AML-193 (cell line): ENCODE data around the gene TTLL12.
A peak's percentile ranks its signal among the peaks of the same experiment; 100 is the strongest.

Experiments used
- DNase-seq, 2 experiments: peaks; one replicate each; lab custom pipeline; 2025; lab: John Stamatoyannopoulos, UW

The TTLL12 gene

GRCh38 chr22:43186272-43187170 lies at the start of gene TTLL12:
TTLL12 (minus strand) TSS chr22:43187134; CDS start chr22:43187069, 65 bp downstream.
- peak in 1 of 2 experiments; percentile 19 for DNase-seq

GRCh38 chr22:43235445-43236409 lies 48.8 kb upstream of the TTLL12 start:
- no peak for DNase-seq

DNA sequence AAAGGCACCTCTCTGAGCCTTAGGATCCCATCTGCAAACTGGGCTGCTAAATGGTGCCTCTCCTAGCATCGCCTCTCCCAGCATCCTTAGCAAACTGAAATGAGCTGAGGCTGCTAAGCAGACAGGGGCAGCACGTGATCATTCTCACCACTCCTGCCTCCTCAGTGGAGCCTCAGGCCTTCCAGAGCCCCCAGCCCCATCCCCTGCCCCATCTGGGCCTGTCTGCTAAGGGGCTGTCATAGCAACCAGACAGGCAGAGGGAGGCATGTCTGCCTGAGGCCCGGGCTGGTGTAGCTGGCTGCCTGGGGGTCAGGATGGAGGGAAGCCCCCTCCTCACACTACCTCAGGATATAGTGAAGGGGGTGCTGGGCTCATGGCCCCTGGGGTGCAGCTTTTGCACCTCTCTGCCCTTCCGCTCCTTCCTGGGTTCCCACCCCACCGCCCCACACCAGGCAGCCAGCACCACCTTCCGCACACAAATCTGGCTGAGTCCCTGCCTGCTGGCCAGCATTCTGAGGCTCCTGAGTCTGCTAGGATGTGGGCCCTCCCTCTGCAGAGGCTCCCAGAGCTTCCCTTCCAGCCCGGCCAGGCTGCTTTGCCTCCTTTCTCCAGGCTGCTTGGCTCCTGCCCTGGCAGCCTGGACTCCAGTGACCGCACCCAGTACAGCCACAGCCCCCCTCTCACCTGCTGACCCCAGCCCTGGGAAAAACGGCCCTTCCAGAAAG lies 47.5 kb upstream of the TTLL12 start:
- no peak for DNase-seq

DNA sequence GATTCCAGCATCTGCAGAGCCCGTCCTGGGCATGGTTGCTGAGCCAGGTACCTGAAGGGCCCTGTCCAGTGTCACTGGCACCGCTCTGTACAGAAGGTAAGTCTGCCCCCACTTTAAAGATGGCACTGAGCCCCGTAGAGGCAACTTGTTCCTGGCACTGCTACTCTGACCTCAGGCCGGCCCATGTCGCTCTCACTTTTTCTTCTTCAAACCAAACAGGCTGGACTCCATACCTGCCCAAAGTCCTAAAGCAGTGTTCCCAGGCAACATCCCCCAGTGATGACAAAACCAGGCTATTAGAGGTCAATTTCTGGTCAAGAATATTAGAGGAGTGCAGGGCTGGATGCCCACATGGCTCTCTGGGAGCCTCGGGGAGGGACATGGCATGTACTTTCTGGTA lies 46.6 kb upstream of the TTLL12 start:
- no peak for DNase-seq

- DNase-seq: no peak
These were observed 45.5 kb upstream of the TTLL12 start for GRCh38 chr22:43232445-43232844.

GRCh38 chr22:43231724-43232034 lies 44.7 kb upstream of the TTLL12 start:
- no peak for DNase-seq

- peak; percentile 8 to 12 for DNase-seq
These were observed 44.2 kb upstream of the TTLL12 start for GRCh38 chr22:43230971-43231723.

DNA sequence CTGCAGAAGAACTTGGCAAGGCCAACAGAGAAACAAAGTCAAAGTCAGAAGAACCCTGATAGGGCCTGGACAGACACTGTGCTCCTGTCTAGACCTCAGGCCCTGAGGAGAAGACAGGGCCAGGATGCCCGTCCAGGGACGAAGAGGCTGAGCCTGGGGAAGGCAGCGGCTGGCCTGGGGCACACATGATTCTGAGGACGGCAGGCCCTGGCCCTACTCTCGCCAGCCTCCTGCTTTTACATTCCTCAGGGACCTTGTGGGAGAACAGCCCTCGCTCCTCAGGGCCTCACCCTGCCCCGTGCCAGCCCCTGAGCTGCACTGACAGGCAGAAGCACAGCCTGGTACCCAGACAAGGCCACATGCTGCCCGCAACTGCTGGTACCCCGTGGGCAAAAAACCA lies 43.6 kb upstream of the TTLL12 start:
- no peak for DNase-seq

GRCh38 chr22:43228863-43229262 lies 41.9 kb upstream of the TTLL12 start:
- no peak for DNase-seq

- DNase-seq: peak in 1 of 2 experiments; percentile 1
These were observed 41.4 kb upstream of the TTLL12 start for GRCh38 chr22:43228330-43228729.

DNA sequence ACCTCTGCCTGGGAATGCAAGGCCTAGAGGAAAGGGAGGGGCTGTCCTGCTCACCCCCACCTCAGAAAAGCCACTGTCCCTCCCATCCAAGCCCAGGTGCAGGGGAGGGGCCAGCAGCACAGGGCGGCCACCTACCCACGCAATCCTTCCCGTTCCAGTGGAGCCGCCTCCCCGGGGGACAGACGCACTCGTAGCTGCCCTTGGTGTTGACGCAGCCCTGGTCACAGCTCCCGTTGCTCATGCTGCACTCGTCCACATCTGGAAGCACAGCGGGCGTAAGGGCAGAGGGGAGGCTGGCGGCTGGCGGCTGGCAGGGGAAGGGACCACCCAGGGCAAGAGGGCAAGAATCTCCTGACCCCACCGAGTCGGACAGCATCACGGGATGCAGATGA lies 40.3 kb upstream of the TTLL12 start:
- no peak for DNase-seq

- no peak for DNase-seq
These were observed 39.7 kb upstream of the TTLL12 start for GRCh38 chr22:43226377-43227238.

DNA sequence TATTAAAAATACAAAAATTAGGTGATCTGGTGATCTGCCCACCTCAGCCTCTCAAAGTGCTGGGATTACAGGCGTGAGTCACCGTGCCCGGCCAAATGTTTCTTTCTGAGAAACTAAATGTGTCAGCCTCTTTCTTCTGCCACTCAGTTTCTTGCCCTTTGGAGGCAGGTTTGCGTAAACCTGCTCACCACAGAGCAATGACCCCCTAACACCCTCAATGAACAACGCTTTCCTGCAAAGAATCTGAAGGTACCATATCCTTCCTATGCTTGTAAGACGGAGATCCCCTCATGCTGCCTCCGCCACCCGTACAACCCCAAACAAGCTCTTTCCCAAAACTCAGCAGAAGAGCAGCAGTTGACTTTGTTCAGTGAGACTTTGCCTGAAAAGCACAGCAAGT lies 38.7 kb upstream of the TTLL12 start:
- DNase-seq: no peak

DNA sequence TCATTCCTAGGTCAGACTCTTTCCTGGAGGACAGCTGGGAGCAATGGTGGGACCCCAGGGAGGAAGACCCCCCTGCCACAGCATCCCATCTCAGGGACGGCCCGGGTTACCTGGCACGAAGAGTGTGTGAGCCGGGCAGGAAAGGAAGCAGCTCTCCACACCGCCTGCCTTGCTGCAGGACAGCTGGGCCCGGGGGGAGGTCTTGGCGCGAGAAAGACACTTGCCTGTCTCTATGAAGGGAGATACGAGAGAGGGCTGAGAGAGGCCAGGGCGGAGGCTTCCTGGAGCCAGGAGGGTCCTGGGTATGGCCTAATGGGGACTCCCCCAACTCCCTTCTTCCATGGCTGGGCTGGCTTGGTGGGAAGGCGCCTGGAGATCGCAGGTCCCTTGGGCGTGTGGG lies 36.1 kb upstream of the TTLL12 start:
- DNase-seq: no peak

DNA sequence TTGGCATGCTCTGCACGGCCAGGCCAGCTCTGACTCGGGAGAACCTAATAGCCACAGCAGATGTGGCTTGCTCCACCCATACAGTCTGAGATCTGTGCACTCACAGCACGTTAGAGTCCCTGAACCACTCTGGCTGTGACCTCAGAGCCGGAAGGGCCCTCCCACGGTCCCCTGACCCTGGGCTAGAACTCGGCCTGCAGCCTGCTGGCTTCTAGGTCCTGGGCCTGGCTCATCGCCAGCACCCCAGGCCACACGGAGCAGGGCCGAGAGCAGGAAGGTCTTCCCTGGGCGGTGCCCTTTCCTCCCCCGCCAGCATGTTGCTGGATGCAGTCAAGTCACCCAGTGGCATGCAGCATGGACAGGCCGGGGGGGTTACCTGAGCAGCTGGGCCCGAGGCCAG lies 35.3 kb upstream of the TTLL12 start:
- DNase-seq: no peak

- DNase-seq: no peak
These were observed 33.9 kb upstream of the TTLL12 start for GRCh38 chr22:43220625-43221380.

GRCh38 chr22:43218786-43219185 lies 31.9 kb upstream of the TTLL12 start:
- no peak for DNase-seq

GRCh38 chr22:43217285-43218030 lies 30.5 kb upstream of the TTLL12 start:
- no peak for DNase-seq

DNA sequence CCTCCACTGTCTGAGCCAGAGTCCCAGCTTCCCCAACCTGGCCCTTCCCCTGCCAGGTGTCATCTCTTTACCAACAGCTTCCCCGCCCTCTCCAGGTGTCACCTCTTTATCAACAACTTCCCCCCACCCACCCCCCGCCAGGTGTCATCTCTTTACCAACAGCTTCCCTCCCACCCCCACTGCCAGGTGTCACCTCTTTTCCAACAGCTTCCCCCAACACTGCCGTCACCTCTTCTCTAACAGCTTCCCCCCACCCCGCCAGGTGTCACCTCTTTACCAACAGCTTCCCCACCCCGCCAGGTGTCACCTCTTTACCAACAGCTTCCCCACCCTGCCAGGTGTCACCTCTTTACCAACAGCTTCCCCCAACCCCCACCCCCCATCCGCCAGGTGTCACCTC lies 29.8 kb upstream of the TTLL12 start:
- DNase-seq: no peak
